ENCODE data around the gene PIGP. TPM values are rescaled to one million over a fixed set of nuclear protein-coding genes. Genes with fewer than 3 reads are reported as not detected.
A peak's percentile ranks its signal among the peaks of the same experiment; 100 is the strongest.

PIGP gene
- total and polyA plus RNA-seq, 2 donors (not counting 3 experiments of a cell fraction or from before 2014, with no cell fraction given) = 11.4 to 18.9 TPM

- intact Hi-C loops (cut with micrococcal nuclease) (no loop called here), dilution Hi-C loops (cut with MboI; ENCODE audit: extremely low pct_ligation_motif_present, low sequenced_read_pairs) (no loop called here)
- peaks cover 56% of the 10 kb centered on the region for H3K79me2 ChIP-seq (ENCODE audit: control insufficient read depth, insufficient read depth, low read length)
- no peaks in the 10 kb centered on the region for H3K9me1 ChIP-seq (replicated peaks; ENCODE audit: control insufficient read depth, extremely low read depth, insufficient read depth, low read length)
- peaks cover 8% of the 10 kb centered on the region for H4K20me1 ChIP-seq (replicated peaks; ENCODE audit: control insufficient read depth, extremely low read depth, insufficient read depth, low read length)
- ChIA-PET CTCF (interaction anchor here (0.8 to 2.2 kb wide), 4 partner anchors 15 to 110 kb away, joined by 3 to 13 read pairs (median 4); partner anchors contain the start of genes PIGP and TTC3), POLR2A (no interaction called here)
- no peak overlapping the region for H3K27ac ChIP-seq (ENCODE audit: insufficient read depth, low read depth, low read length)
- H3K4me3 ChIP-seq (replicated peaks in 1 of 3; ENCODE audit: insufficient read depth in 1 of 3, low read depth in 1 of 3, low read length in 3 of 3) = no peak overlapping the region
- H3K36me3 ChIP-seq (ENCODE audit: control insufficient read depth in 2 of 2, extremely low read depth in 1 of 2, insufficient read depth in 2 of 2, low read length in 2 of 2) = no peaks in the 10 kb centered on the region
- H3K27me3 ChIP-seq (ENCODE audit: control insufficient read depth in 2 of 2, insufficient read depth in 2 of 2, low read length in 2 of 2) = no peaks in the 10 kb centered on the region
- DNase-seq (ENCODE audit: low read depth, low spot score) (peak; percentile 31), FAIRE-seq (no peak)
- TF ChIP-seq POLR2AphosphoS5 (IDR thresholded peaks at IDR 0.05; ENCODE audit: insufficient read depth, low read depth, low read length) (no peak), POLR2A (IDR thresholded peaks at IDR 0.05; ENCODE audit: low read depth, low read length) (no peak), CTCF (IDR thresholded peaks at IDR 0.05; ENCODE audit: extremely low read depth in 1 of 2, insufficient read depth in 1 of 2, low read depth in 1 of 2, low read length in 2 of 2) (no peak), FOS (IDR thresholded peaks at IDR 0.05; ENCODE audit: borderline replicate concordance, insufficient read depth, low read length) (no peak), EZH2 (IDR thresholded peaks at IDR 0.05; ENCODE audit: borderline replicate concordance, low read depth, low read length, severe bottlenecking) (no peak), GATA2 (IDR thresholded peaks at IDR 0.05; ENCODE audit: insufficient read depth, insufficient read length, low read depth, low read length) (no peak), MAX (IDR thresholded peaks at IDR 0.05; ENCODE audit: insufficient read depth, insufficient read length) (no peak), JUN (IDR thresholded peaks at IDR 0.05; ENCODE audit: borderline replicate concordance, insufficient read depth, insufficient read length, low read depth) (no peak), MYC (IDR thresholded peaks at IDR 0.05; ENCODE audit: low read depth, low read length) (no peak)
- no peak overlapping the region for H2AFZ ChIP-seq (ENCODE audit: low read depth, low read length)
- H3K9ac ChIP-seq (replicated peaks; ENCODE audit: extremely low read depth, insufficient read depth, low read length) = no peak overlapping the region
- no peaks in the 10 kb centered on the region for H3K4me1 ChIP-seq (ENCODE audit: control insufficient read depth, extremely low read depth, insufficient read depth, low read length)
- BruUV-seq (replicated peaks) = no TSS peak
- H3K9me3 ChIP-seq (replicated peaks; ENCODE audit: control insufficient read depth, insufficient read depth, low read length) = no peaks in the 10 kb centered on the region
- no peak overlapping the region for H3K4me2 ChIP-seq (ENCODE audit: insufficient read depth, low read length)
Observed at GRCh38 chr21:37087188-37087587, 14.3 kb upstream of the PIGP start.

Data from endothelial cell of umbilical vein (primary cell).